Activated CD4-positive, CD25-positive, alpha-beta regulatory T cell treated with anti-CD3 and anti-CD28 coated beads, Interleukin-2, amount 50 U/mL, for 72 hours (primary cell): ENCODE measurements around the gene USP24.
A peak's percentile ranks its signal among the peaks of the same experiment; 100 is the strongest.
"Not testable (repeated sequence)": the region's sequence is repeated elsewhere in the genome, so short reads cannot be mapped to it uniquely, and the experiment has no call there.

ENCODE experiments used
- DNase-seq: peaks from one replicate; pipeline ENCODE4 v3.0.0; 2021

The USP24 gene

GRCh38 chr1:55225228-55225627 lies 10.1 kb upstream of the USP24 start:
- DNase-seq = no peak

GRCh38 chr1:55224729-55225128 lies 9.6 kb upstream of the USP24 start:
- DNase-seq = no peak

- DNase-seq = no peak
These were observed 7.0 kb upstream of the USP24 start for GRCh38 chr1:55222152-55222551.

DNA sequence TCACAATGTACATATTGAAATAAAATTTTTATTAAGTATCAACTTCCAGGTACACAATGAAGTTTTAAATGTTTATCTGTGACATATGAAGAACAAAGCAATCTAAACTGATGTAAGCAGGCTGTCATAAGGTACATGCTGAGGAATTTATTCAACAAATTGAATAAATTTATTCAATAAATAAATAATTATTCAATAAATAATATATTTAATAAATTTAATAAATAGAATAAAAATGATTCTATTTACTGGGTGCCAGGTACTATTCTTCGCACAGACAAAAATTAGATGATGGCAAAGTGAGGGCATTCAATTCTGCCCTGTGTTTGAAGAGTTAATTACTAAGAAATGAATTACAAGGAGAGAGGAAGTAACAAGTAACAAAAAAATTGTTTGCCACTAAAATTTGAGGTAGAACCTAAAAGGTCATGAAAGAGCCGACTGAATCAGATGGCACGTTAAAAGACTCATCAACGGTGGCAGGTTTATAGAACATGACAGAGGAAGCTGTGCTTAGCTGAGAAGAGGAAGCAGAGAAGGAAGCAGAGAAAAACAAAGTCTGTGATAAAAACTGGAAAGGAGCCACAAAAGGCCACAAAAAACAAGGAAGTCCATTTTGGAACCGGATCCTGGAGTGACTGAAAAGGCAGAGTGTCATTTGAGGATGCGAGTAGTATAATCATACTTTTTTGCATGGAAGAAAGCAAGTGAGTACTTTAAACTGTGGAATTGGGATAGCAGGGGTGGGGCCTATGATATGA lies 2.2 kb upstream of the USP24 start:
- DNase-seq = no peak

DNA sequence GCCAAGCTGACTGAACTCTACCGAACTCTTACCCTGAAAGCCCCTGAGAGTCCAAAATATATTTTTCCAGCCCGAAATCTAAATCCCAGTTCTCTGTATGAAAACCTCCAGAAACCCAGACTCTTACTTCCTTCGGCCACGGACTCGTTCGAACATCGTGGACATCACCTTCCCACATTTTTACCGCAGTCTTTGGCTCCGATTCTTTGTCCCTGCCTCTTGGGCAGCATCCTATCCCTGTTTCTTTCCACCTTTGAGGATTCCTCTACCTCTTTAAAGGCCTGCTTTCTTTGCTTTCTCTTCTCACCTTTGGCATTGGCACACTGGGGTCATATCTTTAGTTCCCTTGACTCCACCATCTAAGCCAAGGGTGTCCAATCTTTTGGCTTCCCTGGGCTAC lies 932 bp upstream of the USP24 start:
- no peak for DNase-seq

GRCh38 chr1:55214934-55215193 lies 300 bp downstream of the USP24 start:
- no peak for DNase-seq

- peak; percentile 59 for DNase-seq
These were observed 791 bp downstream of the USP24 start for GRCh38 chr1:55214212-55214933.

DNA sequence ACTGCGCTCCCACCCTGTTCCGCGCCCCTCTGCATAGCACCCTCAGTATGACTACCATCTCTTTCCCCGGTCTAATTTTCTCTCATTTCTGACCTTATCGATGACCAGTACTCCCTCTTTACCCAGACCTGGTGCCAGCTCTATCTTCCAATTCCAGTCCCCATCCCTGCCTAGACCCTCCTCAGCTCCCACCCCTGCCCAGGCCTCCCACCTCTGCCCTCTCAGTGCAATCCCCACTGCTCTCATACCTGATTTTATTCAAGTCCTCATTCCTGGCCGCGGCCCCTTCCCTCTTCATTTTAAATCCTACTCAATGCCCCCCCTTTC lies 1.3 kb downstream of the USP24 start:
- DNase-seq = no peak

- DNase-seq = no peak
These were observed 1.8 kb downstream of the USP24 start for GRCh38 chr1:55213151-55213884.

DNA sequence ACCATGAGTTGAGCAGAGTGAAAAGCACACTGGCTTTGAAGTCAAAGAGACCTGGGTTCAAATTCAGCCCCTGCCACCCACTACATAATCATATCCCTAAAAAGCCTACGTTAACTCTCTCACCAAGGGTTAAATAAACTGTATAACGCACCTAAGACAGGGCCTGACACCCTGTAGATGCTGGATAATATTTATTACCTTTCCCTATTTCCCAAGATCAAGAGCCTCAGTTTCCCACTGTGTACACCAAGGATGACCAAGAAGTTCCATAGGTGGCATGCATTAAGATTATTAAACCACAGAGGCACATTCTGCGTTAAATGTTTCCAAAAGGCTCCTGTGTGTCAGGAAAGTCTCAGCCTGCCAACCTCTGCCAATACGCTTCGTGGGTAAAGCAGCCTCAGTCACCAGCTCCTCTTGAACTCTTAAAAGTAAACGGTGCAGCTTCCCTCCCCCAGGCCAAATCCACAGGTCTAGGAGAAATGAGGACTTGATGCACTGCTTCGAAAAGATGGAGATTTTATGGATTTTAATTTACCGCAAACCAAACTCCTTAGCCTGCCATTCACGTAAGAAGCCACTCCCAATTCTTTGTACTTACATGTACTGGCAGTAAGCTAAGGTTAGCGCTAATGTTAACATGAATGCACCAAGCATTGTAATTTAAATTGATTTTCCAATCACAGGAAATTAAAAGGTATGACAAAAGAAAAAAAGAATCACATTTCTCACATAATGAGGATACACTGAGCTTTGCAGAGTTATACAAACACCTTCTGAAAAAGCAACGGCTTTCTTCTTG lies 2.6 kb downstream of the USP24 start:
- DNase-seq = no peak

GRCh38 chr1:55211863-55212262 lies 3.3 kb downstream of the USP24 start:
- no peak for DNase-seq

DNA sequence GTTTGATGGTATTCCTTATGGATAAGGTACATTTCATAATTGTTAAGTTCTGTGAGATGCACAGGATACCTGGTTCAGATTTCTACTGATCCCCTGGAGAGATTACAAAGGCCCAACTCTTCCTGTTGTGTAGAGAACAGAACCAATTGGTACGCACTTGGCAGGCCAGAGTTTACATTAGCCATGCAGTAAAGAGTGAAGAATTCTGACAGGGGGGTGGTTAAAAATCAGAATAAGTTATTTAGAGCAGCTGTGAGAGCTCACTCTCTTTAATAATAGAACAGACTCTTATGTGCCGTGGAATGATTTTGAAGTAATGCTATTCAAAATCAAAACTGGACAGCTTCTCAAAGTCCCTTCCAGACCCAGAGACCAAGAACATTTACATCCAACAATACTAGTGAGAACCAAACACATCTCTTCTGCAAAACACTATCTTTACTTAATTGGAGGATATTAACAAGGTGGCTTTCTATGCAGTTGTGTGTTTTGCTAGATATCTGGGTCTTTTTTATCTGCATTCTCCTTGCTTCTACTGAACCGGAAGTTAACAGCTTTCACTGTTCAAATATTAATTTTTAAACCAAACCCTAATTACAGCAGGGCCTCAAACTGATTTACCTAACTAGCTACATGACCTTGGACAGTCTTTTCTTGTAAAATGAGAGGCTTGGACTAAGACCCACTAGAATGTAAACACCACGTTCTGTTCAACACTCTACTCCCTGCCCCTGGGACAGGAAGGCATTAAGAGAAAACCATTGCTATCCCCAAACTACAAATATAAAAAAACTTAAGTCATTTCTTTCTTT lies 4.0 kb downstream of the USP24 start:
- no peak for DNase-seq

GRCh38 chr1:55209247-55209646 lies 5.9 kb downstream of the USP24 start:
- DNase-seq = no peak

DNA sequence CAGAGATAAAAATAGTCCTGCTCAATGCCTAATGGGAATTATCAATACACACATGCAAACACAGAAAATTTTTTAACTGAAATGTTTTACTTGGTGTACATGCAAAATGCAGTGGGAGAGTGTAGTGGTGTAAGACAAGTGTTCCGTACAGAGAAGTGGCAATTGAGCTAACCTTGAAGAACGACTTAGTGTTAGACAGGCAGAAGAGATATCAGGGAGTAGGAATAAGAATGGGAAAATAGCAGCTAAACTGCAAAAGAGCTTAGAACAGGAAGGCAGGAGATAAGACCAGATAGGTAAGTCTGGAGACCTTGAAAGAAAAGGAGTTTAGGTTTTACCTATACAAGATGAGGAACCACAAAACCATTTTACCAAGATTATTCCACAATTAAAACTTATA lies 9.0 kb downstream of the USP24 start:
- DNase-seq = no peak

- DNase-seq = no peak
These were observed 10.2 kb downstream of the USP24 start for GRCh38 chr1:55204997-55205396.

- no peak for DNase-seq
These were observed 12.1 kb downstream of the USP24 start for GRCh38 chr1:55203064-55203463.

DNA sequence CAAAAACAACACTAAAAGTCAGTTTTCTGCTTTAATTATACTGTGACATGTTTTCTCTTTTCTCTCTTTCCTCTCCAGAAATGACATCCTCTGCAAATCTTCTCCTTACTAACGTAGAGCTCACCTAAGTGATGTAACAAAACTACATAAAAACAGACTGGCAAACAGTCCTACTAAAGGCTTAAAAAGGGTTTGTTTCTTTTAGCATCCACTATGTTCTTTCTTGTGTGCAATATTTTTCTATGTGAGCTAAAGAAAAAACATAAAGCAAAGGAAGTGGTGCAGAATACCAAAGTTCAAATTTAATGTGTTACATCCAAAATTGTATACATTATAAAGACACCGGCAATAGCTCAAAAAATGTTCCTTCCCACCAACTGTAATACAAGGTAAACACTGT lies 14.5 kb downstream of the USP24 start:
- no peak for DNase-seq

GRCh38 chr1:55199735-55200134 lies 15.4 kb downstream of the USP24 start:
- not testable (repeated sequence) for DNase-seq

- DNase-seq = no peak
These were observed 17.1 kb downstream of the USP24 start for GRCh38 chr1:55198044-55198443.

- DNase-seq = no peak
These were observed 18.1 kb downstream of the USP24 start for GRCh38 chr1:55197099-55197498.

DNA sequence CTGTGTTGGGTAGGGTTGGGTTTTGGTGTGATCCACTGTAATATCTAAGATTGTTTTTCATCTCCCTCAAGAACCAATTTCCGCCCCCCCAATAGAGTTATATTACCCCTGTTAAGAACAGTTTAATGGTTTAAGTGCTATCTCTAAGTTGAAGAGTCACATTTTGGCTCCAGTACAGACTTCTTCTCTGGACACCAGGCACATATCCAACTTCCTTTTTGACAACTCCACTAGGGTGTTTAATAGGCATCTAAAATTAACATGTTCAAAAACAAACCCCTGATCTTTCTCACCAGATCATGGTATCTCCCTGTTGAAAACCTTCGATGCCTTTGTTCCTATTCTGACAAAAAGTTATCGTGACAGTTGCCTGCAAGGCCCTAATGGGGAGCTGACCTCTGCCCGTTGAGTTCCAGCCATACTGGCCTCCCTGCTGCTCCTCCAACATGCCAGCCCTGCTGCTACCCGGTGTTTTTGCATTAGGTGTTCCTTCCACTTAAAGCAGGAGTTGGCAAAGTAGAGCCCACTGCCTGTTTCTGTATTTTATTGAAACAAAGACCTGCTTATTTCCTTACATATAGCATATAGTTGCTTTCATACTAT lies 18.6 kb downstream of the USP24 start:
- no peak for DNase-seq
